Testis (tissue), 3 donors: ENCODE results near the gene INTS4. TPM values are rescaled to one million over a fixed set of nuclear protein-coding genes. Genes with fewer than 3 reads are reported as not detected.
"Not testable (repeated sequence)": the region's sequence is repeated elsewhere in the genome, so short reads cannot be mapped to it uniquely, and the experiment has no call there.

ENCODE experiments used
- DNase-seq: peaks from one replicate; pipeline ENCODE4 v3.0.0-alpha.2; 2019
- H3K27ac ChIP-seq, 2 donors: fragments of 200-600 bp; sonication (generic); one replicate each; pipeline ENCODE4 v1.5.1; 2019
- H3K27me3 ChIP-seq: fragments of 200-600 bp; sonication (generic); one replicate; pipeline ENCODE4 v1.5.1; 2019
- H3K36me3 ChIP-seq: fragments of 200-600 bp; sonication (generic); one replicate; pipeline ENCODE4 v1.5.1; 2017; ENCODE audit warnings: low read depth; ENCODE audit errors: missing control alignments
- H3K4me1 ChIP-seq: fragments of 200-600 bp; sonication (generic); one replicate; pipeline ENCODE4 v1.5.1; 2019
- H3K4me3 ChIP-seq, 2 donors: fragments of 200-600 bp; sonication (generic); one replicate each; pipeline ENCODE4 v1.5.1; 2017 to 2019
- H3K9me3 ChIP-seq: fragments of 200-600 bp; sonication (generic); one replicate; pipeline ENCODE4 v1.5.1; 2017
- POLR2A ChIP-seq: fragments of 450-650 bp; IDR thresholded peaks from one replicate; pipeline ENCODE4 v1.6.1; 2017; ENCODE audit warnings: antibody characterized with exemption, mild to moderate bottlenecking, moderate library complexity
- WGBS, 2 donors: methylation state at CpG; one replicate each; pipeline ENCODE4 v1.1.5; 2018; 5-methylcytosine and 5-hydroxymethylcytosine counted together
- intact Hi-C: fragments of 100-400 bp; cut with DNase I; formaldehyde crosslinking; loops from one replicate; pipeline ENCODE4 v1.15.1; 2023; ENCODE audit warnings: low total_unique reads
- polyA plus RNA-seq: library from polyadenylated mRNA; stranded (reverse); fragments of 350-450 nt; fragmentation: Illumina TruSeq; extraction: RNeasy Lipid Tissue Mini Kit (QIAGEN cat#74804); gene quantifications from one replicate; pipeline ENCODE4 v1.2.3, GENCODE V29; 2014; ENCODE audit warnings: low read depth, low replicate concordance; ENCODE audit not compliant: insufficient read depth
- total RNA-seq, 2 donors: library from RNA; depleted of rRNA; stranded (reverse); fragments of >200 nt; gene quantifications; one replicate each; pipeline ENCODE4 v1.2.3, GENCODE V29; 2016
- TF ChIP-seq, protein P1 (sequence below), 3 experiments: fragments of 450-650 bp in 2 of 3; fragments of 200-600 bp in 1 of 3; sonication (generic) in 1 of 3; IDR thresholded peaks; one replicate each; pipeline ENCODE4 v1.5.1; 2016 to 2019; ENCODE audit warnings: antibody characterized with exemption in 3 of 3, mild to moderate bottlenecking in 2 of 3, moderate library complexity in 1 of 3

Gene INTS4
- total and polyA plus RNA-seq, 3 donors from 2014 or later = 20.2 to 48.2 (median 37.4) TPM

- intact Hi-C loops = no loop called here
- H3K9me3 ChIP-seq = no peaks in the 10 kb centered on the region
- 100% methylated on average over 2 of the region's 2 CpGs for WGBS, 2 donors
- H3K4me3 ChIP-seq = no peak overlapping the region
- H3K27me3 ChIP-seq = no peaks in the 10 kb centered on the region
- no peaks in the 10 kb centered on the region for H3K4me1 ChIP-seq
- no peaks in the 10 kb centered on the region for H3K36me3 ChIP-seq
- TF ChIP-seq, protein P1, sequence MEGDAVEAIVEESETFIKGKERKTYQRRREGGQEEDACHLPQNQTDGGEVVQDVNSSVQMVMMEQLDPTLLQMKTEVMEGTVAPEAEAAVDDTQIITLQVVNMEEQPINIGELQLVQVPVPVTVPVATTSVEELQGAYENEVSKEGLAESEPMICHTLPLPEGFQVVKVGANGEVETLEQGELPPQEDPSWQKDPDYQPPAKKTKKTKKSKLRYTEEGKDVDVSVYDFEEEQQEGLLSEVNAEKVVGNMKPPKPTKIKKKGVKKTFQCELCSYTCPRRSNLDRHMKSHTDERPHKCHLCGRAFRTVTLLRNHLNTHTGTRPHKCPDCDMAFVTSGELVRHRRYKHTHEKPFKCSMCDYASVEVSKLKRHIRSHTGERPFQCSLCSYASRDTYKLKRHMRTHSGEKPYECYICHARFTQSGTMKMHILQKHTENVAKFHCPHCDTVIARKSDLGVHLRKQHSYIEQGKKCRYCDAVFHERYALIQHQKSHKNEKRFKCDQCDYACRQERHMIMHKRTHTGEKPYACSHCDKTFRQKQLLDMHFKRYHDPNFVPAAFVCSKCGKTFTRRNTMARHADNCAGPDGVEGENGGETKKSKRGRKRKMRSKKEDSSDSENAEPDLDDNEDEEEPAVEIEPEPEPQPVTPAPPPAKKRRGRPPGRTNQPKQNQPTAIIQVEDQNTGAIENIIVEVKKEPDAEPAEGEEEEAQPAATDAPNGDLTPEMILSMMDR (IDR thresholded peaks at IDR 0.05) = no peak
- TF ChIP-seq POLR2A = no peak
- H3K27ac ChIP-seq = no peak overlapping the region
- no peak for DNase-seq
Measured at GRCh38 chr11:77854838-77855237, 139.6 kb downstream of the INTS4 start.

DNA sequence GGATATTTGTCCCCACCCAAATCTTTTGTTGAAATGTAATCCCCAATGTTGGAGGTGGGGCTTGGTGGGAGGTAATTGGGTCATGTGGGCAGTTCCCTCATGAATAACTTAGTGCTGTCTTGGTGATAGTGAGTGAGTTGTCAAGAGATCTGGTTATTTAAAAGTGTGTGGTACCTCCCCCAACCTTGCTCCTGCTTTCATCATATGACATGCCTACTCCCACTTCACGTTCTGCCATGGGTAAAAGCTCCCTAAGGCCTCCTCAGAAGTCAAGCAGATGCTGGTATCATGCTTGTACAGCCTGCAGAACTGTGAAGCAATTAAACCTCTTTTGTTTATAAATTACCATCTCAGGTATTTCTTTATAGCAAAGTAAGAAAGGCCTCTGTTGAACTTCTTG lies 143.0 kb downstream of the INTS4 start:
- Histone ChIP-seq H3K27ac (no peak overlapping the region), H3K27me3 (no peaks in the 10 kb centered on the region), H3K4me1 (no peaks in the 10 kb centered on the region), H3K36me3 (no peaks in the 10 kb centered on the region), H3K4me3 (no peak overlapping the region), H3K9me3 (no peaks in the 10 kb centered on the region)
- no peak for DNase-seq
- intact Hi-C loops = no loop called here
- 67 to 81% methylated on average over 1 of the region's 1 CpG for WGBS, 2 donors
- TF ChIP-seq POLR2A = no peak

DNA sequence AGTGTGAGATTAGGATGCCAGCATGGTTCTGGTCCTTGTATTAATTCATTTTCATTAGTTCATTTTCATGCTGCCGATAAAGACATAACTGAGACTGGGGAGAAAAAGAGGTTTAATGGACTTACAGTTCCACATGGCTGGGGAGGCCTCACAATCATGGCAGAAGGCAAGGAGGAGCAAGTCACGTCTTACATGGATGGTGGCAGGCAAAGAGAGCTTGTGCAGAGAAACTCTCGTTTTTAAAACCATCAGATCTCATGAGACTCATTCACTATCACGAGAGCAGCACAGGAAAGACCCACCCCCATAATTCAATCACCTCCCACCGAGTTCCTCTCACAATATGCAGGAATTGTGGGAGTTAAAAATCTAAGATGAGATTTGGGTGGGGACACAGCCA lies 150.8 kb downstream of the INTS4 start:
- WGBS, 2 donors = 80 to 93% methylated on average over 5 of the region's 5 CpGs
- H3K4me1 ChIP-seq, DNase-seq, H3K4me3 ChIP-seq, intact Hi-C loops, H3K27ac ChIP-seq, H3K9me3 ChIP-seq, H3K36me3 ChIP-seq, H3K27me3 ChIP-seq: not testable (repeated sequence)

- Histone ChIP-seq H3K27ac (no peak overlapping the region), H3K36me3 (no peaks in the 10 kb centered on the region), H3K4me3 (no peak overlapping the region), H3K9me3 (no peaks in the 10 kb centered on the region), H3K27me3 (no peaks in the 10 kb centered on the region), H3K4me1 (no peaks in the 10 kb centered on the region)
- intact Hi-C loops = no loop called here
- 87 to 90% methylated on average over 1 of the region's 1 CpG for WGBS, 2 donors
- TF ChIP-seq POLR2A = no peak
- TF ChIP-seq, protein P1 (IDR thresholded peaks at IDR 0.05) = no peak
- no peak for DNase-seq
Measured at GRCh38 chr11:77842441-77843121, 151.9 kb downstream of the INTS4 start.

GRCh38 chr11:77833302-77833701 lies 161.2 kb downstream of the INTS4 start:
- Histone ChIP-seq H3K4me1 (no peaks in the 10 kb centered on the region), H3K36me3 (no peaks in the 10 kb centered on the region), H3K9me3 (no peaks in the 10 kb centered on the region), H3K27ac (no peak overlapping the region), H3K4me3 (no peak overlapping the region), H3K27me3 (no peaks in the 10 kb centered on the region)
- intact Hi-C loops = no loop called here
- no peak for DNase-seq
- WGBS, 2 donors = 94 to 97% methylated on average over 4 of the region's 4 CpGs
- no peak for TF ChIP-seq POLR2A
- TF ChIP-seq, protein P1 (IDR thresholded peaks at IDR 0.05) = no peak

DNA sequence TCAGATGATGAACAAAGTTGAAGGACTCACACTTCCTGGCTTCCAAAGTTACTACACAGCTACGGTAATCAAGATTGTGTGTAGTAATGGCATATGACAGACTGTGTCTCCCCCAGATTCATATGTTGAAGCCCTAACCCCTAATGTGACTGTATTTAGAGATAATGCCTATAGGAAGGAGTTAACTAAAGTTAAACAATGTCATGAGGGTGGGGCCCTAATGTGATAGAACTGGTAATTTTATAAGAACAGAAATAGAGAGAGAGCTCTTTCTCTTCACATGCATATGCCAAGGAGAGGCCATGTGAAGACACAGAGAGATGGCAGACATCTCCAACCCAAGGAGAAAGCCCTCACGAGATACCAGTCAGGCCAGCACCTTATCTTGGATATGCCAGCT lies 165.5 kb downstream of the INTS4 start:
- Histone ChIP-seq H3K9me3 (no peaks in the 10 kb centered on the region), H3K36me3 (no peaks in the 10 kb centered on the region), H3K27ac (no peak overlapping the region), H3K27me3 (no peaks in the 10 kb centered on the region), H3K4me1 (peaks cover 2% of the 10 kb centered on the region), H3K4me3 (no peak overlapping the region)
- DNase-seq = no peak
- TF ChIP-seq, protein P1 (IDR thresholded peaks at IDR 0.05) = no peak
- no peak for TF ChIP-seq POLR2A
- 94 to 97% methylated on average over 2 of the region's 2 CpGs for WGBS, 2 donors
- intact Hi-C loops = loop anchor here (10.0 kb wide), 1 partner anchor 166 kb away; the partner anchor contains the start of gene INTS4
